ENCODE measurements around the gene BMPER. TPM values are rescaled to one million over a fixed set of nuclear protein-coding genes. Genes with fewer than 3 reads are reported as not detected.
A peak's percentile ranks its signal among the peaks of the same experiment; 100 is the strongest.

The BMPER gene
- total RNA-seq, 4 donors from 2014 or later: 1.0 to 22.5 (median 12.0) TPM

- Histone ChIP-seq H3K27me3 (no peaks in the 10 kb centered on the region), H3K4me1 (peaks cover 0 to 44% (median 0%) of the 10 kb centered on the region in 3 donors), H3K27ac (peak overlapping the region in 2 of 4 donors; percentile 8 to 65), H3K9me3 (no peaks in the 10 kb centered on the region), H3K4me3 (no peak overlapping the region), H3K36me3 (no peaks in the 10 kb centered on the region)
- ATAC-seq: peak; percentile 77
- 35 to 40% methylated on average over 12 of the region's 12 CpGs for WGBS, 2 donors (ENCODE audit: low coverage in 1 of 2)
- TF ChIP-seq CTCF (IDR thresholded peaks at IDR 0.05) (peak; percentile 47 to 72 (median 64)), EP300 (IDR thresholded peaks at IDR 0.05) (no peak), POLR2AphosphoS5 (IDR thresholded peaks at IDR 0.05) (no peak), POLR2A (IDR thresholded peaks at IDR 0.05) (no peak)
These were observed 228.8 kb downstream of the BMPER start for GRCh38 chr7:34133983-34134782.

- TF ChIP-seq POLR2A (IDR thresholded peaks at IDR 0.05) (no peak), EP300 (IDR thresholded peaks at IDR 0.05) (no peak), CTCF (IDR thresholded peaks at IDR 0.05) (no peak), POLR2AphosphoS5 (IDR thresholded peaks at IDR 0.05) (no peak)
- no peaks in the 10 kb centered on the region for H3K9me3 ChIP-seq
- WGBS, 2 donors (ENCODE audit: low coverage in 1 of 2): 70 to 81% methylated on average over 2 to 3 of the region's 4 CpGs
- peaks cover 0 to 42% (median 0%) of the 10 kb centered on the region in 3 donors for H3K4me1 ChIP-seq
- H3K27me3 ChIP-seq: no peaks in the 10 kb centered on the region
- ATAC-seq: no peak
- no peak overlapping the region for H3K27ac ChIP-seq
- H3K4me3 ChIP-seq: no peak overlapping the region
- H3K36me3 ChIP-seq: no peaks in the 10 kb centered on the region
These were observed 230.6 kb downstream of the BMPER start for GRCh38 chr7:34135924-34136323.

- no peak overlapping the region for H3K4me3 ChIP-seq
- H3K36me3 ChIP-seq: no peaks in the 10 kb centered on the region
- 71 to 94% methylated on average over 2 to 4 of the region's 5 CpGs for WGBS, 2 donors (ENCODE audit: low coverage in 1 of 2)
- H3K27ac ChIP-seq: no peak overlapping the region
- H3K27me3 ChIP-seq: no peaks in the 10 kb centered on the region
- ATAC-seq: no peak
- H3K9me3 ChIP-seq: no peaks in the 10 kb centered on the region
- peaks cover 0 to 35% (median 0%) of the 10 kb centered on the region in 3 donors for H3K4me1 ChIP-seq
- no peak for TF ChIP-seq POLR2AphosphoS5 (IDR thresholded peaks at IDR 0.05)
- no peak for TF ChIP-seq EP300 (IDR thresholded peaks at IDR 0.05)
- TF ChIP-seq POLR2A (IDR thresholded peaks at IDR 0.05): no peak
- no peak for TF ChIP-seq CTCF (IDR thresholded peaks at IDR 0.05)
These were observed 231.4 kb downstream of the BMPER start for GRCh38 chr7:34136698-34137097.

- Histone ChIP-seq H3K27ac (no peak overlapping the region), H3K36me3 (no peaks in the 10 kb centered on the region), H3K9me3 (no peaks in the 10 kb centered on the region), H3K4me1 (peaks cover 0 to 35% (median 0%) of the 10 kb centered on the region in 3 donors), H3K27me3 (no peaks in the 10 kb centered on the region), H3K4me3 (no peak overlapping the region)
- whole genome bisulfite sequencing, 2 donors (ENCODE audit: low coverage in 1 of 2): 47 to 56% methylated on average over 2 to 3 of the region's 4 CpGs
- ATAC-seq: no peak
- TF ChIP-seq POLR2A (IDR thresholded peaks at IDR 0.05): no peak
- no peak for TF ChIP-seq EP300 (IDR thresholded peaks at IDR 0.05)
- TF ChIP-seq CTCF (IDR thresholded peaks at IDR 0.05): no peak
- no peak for TF ChIP-seq POLR2AphosphoS5 (IDR thresholded peaks at IDR 0.05)
These were observed 231.8 kb downstream of the BMPER start for GRCh38 chr7:34137176-34137575.

- TF ChIP-seq POLR2AphosphoS5 (IDR thresholded peaks at IDR 0.05): no peak
- no peak for TF ChIP-seq EP300 (IDR thresholded peaks at IDR 0.05)
- TF ChIP-seq POLR2A (IDR thresholded peaks at IDR 0.05): no peak
- TF ChIP-seq CTCF (IDR thresholded peaks at IDR 0.05): no peak
- 73 to 86% methylated on average over 1 to 2 of the region's 2 CpGs for WGBS, 2 donors (ENCODE audit: low coverage in 1 of 2)
These were observed 233.1 kb downstream of the BMPER start for GRCh38 chr7:34138483-34138882.

More at GRCh38 chr7:34138483-34138882, 233.1 kb downstream of the BMPER start:
- H3K9me3 ChIP-seq: no peaks in the 10 kb centered on the region
- H3K4me3 ChIP-seq: no peak overlapping the region
- ATAC-seq: no peak
- peaks cover 0 to 29% (median 0%) of the 10 kb centered on the region in 3 donors for H3K4me1 ChIP-seq
- no peaks in the 10 kb centered on the region for H3K27me3 ChIP-seq
- H3K27ac ChIP-seq: no peak overlapping the region
- no peaks in the 10 kb centered on the region for H3K36me3 ChIP-seq
